ENCODE measurements around the gene RHOJ.

GRCh38 chr14:63249092-63249491 is 44.8 kb downstream of the RHOJ start:
- TF ChIP-seq CTCF (IDR thresholded peaks at IDR 0.05; ENCODE audit: poor library complexity) (no peak), EZH2phosphoT487 (IDR thresholded peaks at IDR 0.05; ENCODE audit: low read depth, severe bottlenecking, unreplicated experiment) (no peak), EZH2 (IDR thresholded peaks at IDR 0.05; ENCODE audit: borderline replicate concordance) (no peak)

All from hepatocyte (in vitro differentiated cells).